A673 (cell line): Measurements from ENCODE around the gene VTCN1.

Experiments
- CTCF ChIP-seq: fragments of 300-800, 200-600 bp; sonication (generic); conservative IDR thresholded peaks from 2 replicates; pipeline ENCODE4 v1.5.1; 2017; ENCODE audit warnings: low read depth, mild to moderate bottlenecking, antibody characterized with exemption, low read length, moderate library complexity, mixed read lengths
- EZH2 ChIP-seq: fragments of 200-600 bp; sonication (generic); IDR thresholded peaks from 2 replicates; pipeline ENCODE4 v1.6.1; 2017; ENCODE audit warnings: borderline replicate concordance, low read depth, mild to moderate bottlenecking, mixed read lengths, antibody characterized with exemption, low read length; ENCODE audit not compliant: poor library complexity, severe bottlenecking

- TF ChIP-seq EZH2, result no peak
- no peak for TF ChIP-seq CTCF
Measured at GRCh38 chr1:117232531-117232930, 21.8 kb upstream of the VTCN1 start.
